ENCODE results near the gene NRIP1.

GRCh38 chr21:15003463-15004135 is 61.2 kb downstream of the NRIP1 start:
- no peak for TF ChIP-seq CTCF (IDR thresholded peaks at IDR 0.05; ENCODE audit: insufficient read depth, low read length, poor library complexity, severe bottlenecking)
- TF ChIP-seq EZH2phosphoT487 (conservative IDR thresholded peaks at IDR 0.05; ENCODE audit: low read length): no peak

All from SU-DHL-6 (cell line).